Measurements from ENCODE around the gene MRPL23. TPM values are rescaled to one million over a fixed set of nuclear protein-coding genes. Genes with fewer than 3 reads are reported as not detected.

Gene MRPL23
- polyA plus RNA-seq, 1 experiment, result 63.3 TPM

- ChIA-PET CTCF (interaction anchor here (0.7 to 2.3 kb wide), 2 partner anchors 185 to 273 kb away, joined by 3 to 9 read pairs; no protein-coding TSS in a partner anchor), POLR2A (no interaction called here)
- TF ChIP-seq, protein P1, sequence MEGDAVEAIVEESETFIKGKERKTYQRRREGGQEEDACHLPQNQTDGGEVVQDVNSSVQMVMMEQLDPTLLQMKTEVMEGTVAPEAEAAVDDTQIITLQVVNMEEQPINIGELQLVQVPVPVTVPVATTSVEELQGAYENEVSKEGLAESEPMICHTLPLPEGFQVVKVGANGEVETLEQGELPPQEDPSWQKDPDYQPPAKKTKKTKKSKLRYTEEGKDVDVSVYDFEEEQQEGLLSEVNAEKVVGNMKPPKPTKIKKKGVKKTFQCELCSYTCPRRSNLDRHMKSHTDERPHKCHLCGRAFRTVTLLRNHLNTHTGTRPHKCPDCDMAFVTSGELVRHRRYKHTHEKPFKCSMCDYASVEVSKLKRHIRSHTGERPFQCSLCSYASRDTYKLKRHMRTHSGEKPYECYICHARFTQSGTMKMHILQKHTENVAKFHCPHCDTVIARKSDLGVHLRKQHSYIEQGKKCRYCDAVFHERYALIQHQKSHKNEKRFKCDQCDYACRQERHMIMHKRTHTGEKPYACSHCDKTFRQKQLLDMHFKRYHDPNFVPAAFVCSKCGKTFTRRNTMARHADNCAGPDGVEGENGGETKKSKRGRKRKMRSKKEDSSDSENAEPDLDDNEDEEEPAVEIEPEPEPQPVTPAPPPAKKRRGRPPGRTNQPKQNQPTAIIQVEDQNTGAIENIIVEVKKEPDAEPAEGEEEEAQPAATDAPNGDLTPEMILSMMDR (IDR thresholded peaks at IDR 0.05; ENCODE audit: low read depth, low read length), result no peak
Measured at GRCh38 chr11:1966531-1966930, 19.4 kb downstream of the MRPL23 start.

GRCh38 chr11:1967641-1968225, 20.6 kb downstream of the MRPL23 start:
- TF ChIP-seq, protein P1 (IDR thresholded peaks at IDR 0.05; ENCODE audit: low read depth, low read length), result no peak
- Histone ChIP-seq H3K9me3 (ENCODE audit: control insufficient read depth, insufficient read depth, low read length) (no peaks in the 10 kb centered on the region), H3K27me3 (ENCODE audit: control insufficient read depth, insufficient read depth, low read length) (no peaks in the 10 kb centered on the region), H3K27ac (ENCODE audit: low read depth, low read length) (no peak overlapping the region), H3K4me3 (ENCODE audit: low read depth, low read length) (no peak overlapping the region)
- ChIA-PET POLR2A (no interaction called here), CTCF (interaction anchor here (0.6 to 2.3 kb wide), 6 partner anchors 10 to 315 kb away, joined by 3 to 9 read pairs (median 4); no protein-coding TSS in a partner anchor)
- DNase-seq (ENCODE audit: low read depth, low spot score), result no peak

More at GRCh38 chr11:1966531-1966930, 19.4 kb downstream of the MRPL23 start:
- Histone ChIP-seq H3K27ac (ENCODE audit: low read depth, low read length) (no peak overlapping the region), H3K27me3 (ENCODE audit: control insufficient read depth, insufficient read depth, low read length) (no peaks in the 10 kb centered on the region), H3K9me3 (ENCODE audit: control insufficient read depth, insufficient read depth, low read length) (no peaks in the 10 kb centered on the region), H3K4me3 (ENCODE audit: low read depth, low read length) (no peak overlapping the region)
- DNase-seq (ENCODE audit: low read depth, low spot score), result no peak

DNA sequence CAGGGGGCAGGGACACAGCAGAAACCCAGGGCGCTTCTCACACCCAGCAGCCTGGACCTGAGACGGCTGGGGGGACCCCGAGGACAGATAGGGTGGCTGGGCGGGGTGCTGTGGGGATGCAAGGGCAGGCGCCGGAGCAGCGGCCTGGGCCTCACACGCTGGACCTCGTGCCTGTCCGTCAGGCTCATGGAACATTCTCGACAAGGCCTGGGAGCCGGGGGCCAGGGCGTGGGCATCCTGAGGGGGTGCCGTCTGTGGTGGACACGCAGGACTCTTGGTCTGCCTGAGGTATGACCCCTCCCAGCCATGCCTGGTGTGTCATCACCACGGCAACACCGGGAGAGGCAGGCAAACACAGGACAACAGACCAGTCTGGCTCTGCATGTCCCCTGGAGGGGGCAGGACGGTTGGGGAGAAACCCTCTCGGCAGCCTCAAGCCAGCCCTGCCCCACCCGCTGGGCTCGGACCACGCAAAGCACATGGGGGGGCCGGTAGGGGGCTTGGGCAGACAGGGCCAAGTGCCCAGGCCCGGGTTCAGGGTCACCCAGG, 21.4 kb downstream of the MRPL23 start:
- Histone ChIP-seq H3K9me3 (ENCODE audit: control insufficient read depth, insufficient read depth, low read length) (no peaks in the 10 kb centered on the region), H3K27me3 (ENCODE audit: control insufficient read depth, insufficient read depth, low read length) (no peaks in the 10 kb centered on the region), H3K27ac (ENCODE audit: low read depth, low read length) (no peak overlapping the region), H3K4me3 (ENCODE audit: low read depth, low read length) (no peak overlapping the region)
- no peak for DNase-seq (ENCODE audit: low read depth, low spot score)
- CTCF ChIA-PET, result interaction anchor here (0.9 to 1.2 kb wide), 2 partner anchors 21 to 316 kb away, joined by 3 to 4 read pairs; no protein-coding TSS in a partner anchor
- TF ChIP-seq, protein P1 (IDR thresholded peaks at IDR 0.05; ENCODE audit: low read depth, low read length), result no peak
- POLR2A ChIA-PET, result no interaction called here

DNA sequence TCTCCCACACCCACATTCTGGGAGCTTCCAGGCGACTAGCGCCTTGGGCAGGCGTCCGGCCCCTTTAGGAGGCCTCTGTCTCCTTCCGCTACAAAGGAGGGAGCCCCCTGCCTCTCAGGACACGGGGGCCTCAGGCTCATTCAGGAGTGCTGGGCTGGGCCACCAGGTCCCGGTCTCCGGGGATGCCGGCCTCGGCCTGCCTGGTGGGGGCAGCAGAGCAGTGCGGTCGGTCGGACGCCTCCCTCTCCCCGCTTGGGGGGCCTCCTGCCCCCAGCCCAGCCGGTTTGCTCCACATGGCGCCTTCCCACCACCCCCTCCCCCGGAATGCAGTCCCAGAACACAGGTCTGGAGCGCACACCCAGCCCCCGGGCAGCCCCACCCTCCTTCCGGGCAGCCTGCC, 21.9 kb downstream of the MRPL23 start:
- POLR2A ChIA-PET, result no interaction called here
- no peaks in the 10 kb centered on the region for H3K9me3 ChIP-seq (ENCODE audit: control insufficient read depth, insufficient read depth, low read length)
- no peak overlapping the region for H3K4me3 ChIP-seq (ENCODE audit: low read depth, low read length)
- H3K27me3 ChIP-seq (ENCODE audit: control insufficient read depth, insufficient read depth, low read length), result no peaks in the 10 kb centered on the region
- CTCF ChIA-PET, result interaction anchor here (0.8 to 1.2 kb wide), 2 partner anchors 18 to 21 kb away, joined by 4 read pairs; no protein-coding TSS in a partner anchor
- TF ChIP-seq, protein P1 (IDR thresholded peaks at IDR 0.05; ENCODE audit: low read depth, low read length), result no peak
- no peak overlapping the region for H3K27ac ChIP-seq (ENCODE audit: low read depth, low read length)
- no peak for DNase-seq (ENCODE audit: low read depth, low spot score)

DNA sequence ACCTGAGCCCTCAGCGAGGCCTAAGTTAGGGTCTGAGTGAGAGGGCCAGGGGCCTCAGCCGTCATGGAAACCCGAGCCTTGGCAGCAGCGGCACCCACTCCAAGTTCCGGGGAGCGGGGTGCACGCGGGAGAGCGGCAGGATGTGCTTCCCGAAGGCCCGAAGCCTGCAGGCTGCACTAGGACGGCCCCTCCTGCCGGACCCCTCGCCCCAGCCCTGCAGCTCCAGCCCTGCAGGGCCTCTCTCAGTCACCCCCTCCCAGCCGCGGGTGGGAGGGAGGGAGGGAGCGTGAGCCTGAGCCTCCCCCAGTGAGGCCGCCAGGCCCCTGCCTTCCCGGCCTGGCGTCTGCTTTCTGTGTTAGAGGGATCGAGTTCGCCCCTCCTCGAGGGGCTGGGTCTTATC, 22.6 kb downstream of the MRPL23 start:
- ChIA-PET CTCF (interaction anchor here (0.8 kb wide), 1 partner anchor 19 kb away, joined by 4 read pairs; no protein-coding TSS in a partner anchor), POLR2A (no interaction called here)

More for the DNA sequence above, 22.6 kb downstream of the MRPL23 start:
- TF ChIP-seq, protein P1 (IDR thresholded peaks at IDR 0.05; ENCODE audit: low read depth, low read length), result no peak
- H3K4me3 ChIP-seq (ENCODE audit: low read depth, low read length), result no peak overlapping the region
- H3K27ac ChIP-seq (ENCODE audit: low read depth, low read length), result no peak overlapping the region
- H3K27me3 ChIP-seq (ENCODE audit: control insufficient read depth, insufficient read depth, low read length), result no peaks in the 10 kb centered on the region
- DNase-seq (ENCODE audit: low read depth, low spot score), result no peak
- no peaks in the 10 kb centered on the region for H3K9me3 ChIP-seq (ENCODE audit: control insufficient read depth, insufficient read depth, low read length)

Measured in AG04450 (cell line).